Gastroesophageal sphincter (tissue), 3 donors: ENCODE data around the gene KNTC1.

Experiments
- POLR2A ChIP-seq, 2 donors: fragments of 450-650 bp; IDR thresholded peaks; one replicate each; pipeline ENCODE4 v1.6.1; 2017; ENCODE audit warnings: antibody characterized with exemption in 2 of 2, mild to moderate bottlenecking in 2 of 2, moderate library complexity in 1 of 2
- POLR2AphosphoS5 ChIP-seq: sonication (generic); formaldehyde crosslinking; IDR thresholded peaks from one replicate; pipeline ENCODE4 v1.6.1; 2017; ENCODE audit warnings: antibody characterized with exemption
- TF ChIP-seq, protein P1 (sequence below), 4 experiments: fragments of 200-600 bp in 2 of 4; fragments of 450-650 bp in 2 of 4; sonication (generic) in 1 of 4; IDR thresholded peaks; one replicate each; pipeline ENCODE4 v1.5.1; 2017 to 2019; ENCODE audit warnings: antibody characterized with exemption in 4 of 4, mild to moderate bottlenecking in 2 of 4, moderate library complexity in 2 of 4

DNA sequence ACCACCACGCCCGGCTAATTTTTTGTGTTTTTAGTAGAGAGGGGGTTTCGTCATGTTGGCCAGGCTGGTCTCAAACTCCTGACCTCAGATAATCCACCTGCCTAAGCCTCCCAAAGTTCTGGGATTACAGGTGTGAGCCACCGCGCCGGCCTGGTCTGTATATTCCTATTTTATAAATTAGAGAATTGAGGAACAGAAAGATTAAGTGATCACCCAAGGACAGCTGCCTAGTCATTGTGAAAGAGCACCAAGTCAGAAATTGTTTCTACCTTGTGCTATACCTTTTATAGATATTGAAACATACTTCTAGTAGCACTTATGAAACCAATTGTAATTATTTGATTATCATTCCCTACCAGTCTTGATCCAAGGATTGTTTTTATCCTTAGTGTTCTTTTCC lies 1.9 kb downstream of the KNTC1 start:
- no peak for TF ChIP-seq POLR2A (IDR thresholded peaks at IDR 0.05)
- TF ChIP-seq, protein P1, sequence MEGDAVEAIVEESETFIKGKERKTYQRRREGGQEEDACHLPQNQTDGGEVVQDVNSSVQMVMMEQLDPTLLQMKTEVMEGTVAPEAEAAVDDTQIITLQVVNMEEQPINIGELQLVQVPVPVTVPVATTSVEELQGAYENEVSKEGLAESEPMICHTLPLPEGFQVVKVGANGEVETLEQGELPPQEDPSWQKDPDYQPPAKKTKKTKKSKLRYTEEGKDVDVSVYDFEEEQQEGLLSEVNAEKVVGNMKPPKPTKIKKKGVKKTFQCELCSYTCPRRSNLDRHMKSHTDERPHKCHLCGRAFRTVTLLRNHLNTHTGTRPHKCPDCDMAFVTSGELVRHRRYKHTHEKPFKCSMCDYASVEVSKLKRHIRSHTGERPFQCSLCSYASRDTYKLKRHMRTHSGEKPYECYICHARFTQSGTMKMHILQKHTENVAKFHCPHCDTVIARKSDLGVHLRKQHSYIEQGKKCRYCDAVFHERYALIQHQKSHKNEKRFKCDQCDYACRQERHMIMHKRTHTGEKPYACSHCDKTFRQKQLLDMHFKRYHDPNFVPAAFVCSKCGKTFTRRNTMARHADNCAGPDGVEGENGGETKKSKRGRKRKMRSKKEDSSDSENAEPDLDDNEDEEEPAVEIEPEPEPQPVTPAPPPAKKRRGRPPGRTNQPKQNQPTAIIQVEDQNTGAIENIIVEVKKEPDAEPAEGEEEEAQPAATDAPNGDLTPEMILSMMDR (IDR thresholded peaks at IDR 0.05): no peak
- no peak for TF ChIP-seq POLR2AphosphoS5
